GM23338 (cell line): ENCODE measurements around the gene POU1F1. TPM values are rescaled to one million over a fixed set of nuclear protein-coding genes. Genes with fewer than 3 reads are reported as not detected.

Source experiments
- ATAC-seq: fragments of 200-7000 bp; cut with Tn5 transposase; 3 replicates; pipeline ENCODE4 v1.9.1; 2020
- DNase-seq: peaks from one replicate; pipeline ENCODE4 v3.0.0-alpha.2; 2015; ENCODE audit warnings: low spot score
- H2AFZ ChIP-seq: fragments of 200-600 bp; sonication (generic); 2 replicates; pipeline ENCODE4 v1.8.0; 2016; ENCODE audit warnings: antibody characterized with exemption, mild to moderate bottlenecking, moderate library complexity
- H3F3A ChIP-seq: fragments of 200-600 bp; sonication (generic); replicated peaks from 2 replicates; pipeline ENCODE4 v1.8.0; 2017; ENCODE audit warnings: antibody characterized with exemption, mixed run types, low read depth
- H3K27ac ChIP-seq: fragments of 200-600 bp; sonication (generic); 2 replicates; pipeline ENCODE4 v1.6.1; 2016; ENCODE audit warnings: low read depth
- H3K27me3 ChIP-seq: fragments of 200-600 bp; sonication (generic); 2 replicates; pipeline ENCODE4 v1.8.0; 2016; ENCODE audit warnings: mild to moderate bottlenecking, mixed run types, moderate library complexity; ENCODE audit not compliant: insufficient read depth
- H3K36me3 ChIP-seq: fragments of 200-600 bp; sonication (generic); 2 replicates; pipeline ENCODE4 v1.8.0; 2016; ENCODE audit warnings: mild to moderate bottlenecking; ENCODE audit not compliant: insufficient read depth
- H3K4me1 ChIP-seq: fragments of 200-600 bp; sonication (generic); 2 replicates; pipeline ENCODE4 v1.8.0; 2016; ENCODE audit warnings: mild to moderate bottlenecking, moderate library complexity; ENCODE audit not compliant: insufficient read depth
- H3K4me2 ChIP-seq: fragments of 200-600 bp; sonication (generic); 2 replicates; pipeline ENCODE4 v1.7.1; 2017; ENCODE audit warnings: mixed run types
- H3K4me3 ChIP-seq: fragments of 200-600 bp; sonication (generic); 2 replicates; pipeline ENCODE4 v1.6.1; 2016; ENCODE audit warnings: mixed run types
- H3K79me2 ChIP-seq: fragments of 200-600 bp; sonication (generic); replicated peaks from 2 replicates; pipeline ENCODE4 v1.8.0; 2017; ENCODE audit warnings: mild to moderate bottlenecking; ENCODE audit not compliant: insufficient read depth
- H3K9me2 ChIP-seq: fragments of 200-600 bp; sonication (generic); 2 replicates; pipeline ENCODE4 v1.8.0; 2017; ENCODE audit not compliant: insufficient read depth
- H4K20me1 ChIP-seq: fragments of 200-600 bp; sonication (generic); replicated peaks from 2 replicates; pipeline ENCODE4 v1.8.0; 2017; ENCODE audit warnings: mild to moderate bottlenecking; ENCODE audit not compliant: insufficient read depth
- H3K27ac Mint-ChIP-seq: 2 replicates; pipeline ENCODE4 v1.8.0; 2020; ENCODE audit warnings: inconsistent platforms, mild to moderate bottlenecking, moderate library complexity, mixed read lengths
- H3K27me3 Mint-ChIP-seq: 3 replicates; pipeline ENCODE4 v1.8.0; 2022; ENCODE audit warnings: low read depth, mild to moderate bottlenecking, moderate library complexity, mixed read lengths, inconsistent platforms; ENCODE audit not compliant: insufficient read depth, poor library complexity
- H3K36me3 Mint-ChIP-seq: 3 replicates; pipeline ENCODE4 v1.8.0; 2021; ENCODE audit warnings: low read depth, mild to moderate bottlenecking, inconsistent platforms, moderate library complexity, mixed read lengths
- H3K4me1 Mint-ChIP-seq: 3 replicates; pipeline ENCODE4 v1.8.0; 2020; ENCODE audit warnings: mild to moderate bottlenecking, inconsistent platforms, mixed read lengths
- H3K4me3 Mint-ChIP-seq: 3 replicates; pipeline ENCODE4 v1.8.0; 2021; ENCODE audit warnings: moderate library complexity, mild to moderate bottlenecking, inconsistent platforms, mixed read lengths
- H3K9me3 Mint-ChIP-seq: 3 replicates; pipeline ENCODE4 v1.8.0; 2020; ENCODE audit warnings: moderate library complexity, mild to moderate bottlenecking, inconsistent platforms, mixed read lengths
- CREB1 ChIP-seq: fragments of 250-450 bp; sonication (Bioruptor Pico); IDR thresholded peaks from 2 replicates; pipeline ENCODE4 v1.5.0; 2020; ENCODE audit warnings: low read depth, mild to moderate bottlenecking, moderate library complexity
- EZH2 ChIP-seq: fragments of 200-600 bp; sonication (generic); IDR thresholded peaks from one replicate; pipeline ENCODE4 v1.8.0; 2017; ENCODE audit warnings: antibody characterized with exemption, mild to moderate bottlenecking, low read depth; ENCODE audit not compliant: unreplicated experiment
- JUNB ChIP-seq: IDR thresholded peaks from one replicate; pipeline ENCODE4 v1.6.1; 2016; ENCODE audit warnings: antibody characterized with exemption; ENCODE audit not compliant: unreplicated experiment
- NANOG ChIP-seq: IDR thresholded peaks from 2 replicates; pipeline ENCODE4 v1.6.1; 2016; ENCODE audit warnings: antibody characterized with exemption, borderline replicate concordance
- POLR2AphosphoS5 ChIP-seq: IDR thresholded peaks from 2 replicates; pipeline ENCODE4 v1.6.1; 2016; ENCODE audit warnings: antibody characterized with exemption, low read depth
- ZNF114 ChIP-seq: fragments of 250-450 bp; sonication (Bioruptor Pico); IDR thresholded peaks from 2 replicates; pipeline ENCODE4 v1.5.0; 2020; ENCODE audit warnings: mild to moderate bottlenecking, moderate library complexity
- ZNF331 ChIP-seq: fragments of 250-450 bp; sonication (Bioruptor Pico); IDR thresholded peaks from 2 replicates; pipeline ENCODE4 v1.5.0; 2020; ENCODE audit warnings: low read depth, mild to moderate bottlenecking, moderate library complexity
- polyA plus RNA-seq: library from polyadenylated mRNA; unstranded; fragments of >200 nt; fragmentation: Nextera tagmentation; extraction: Ambion mirVana; gene quantifications from 2 replicates; pipeline ENCODE4 v1.2.1, GENCODE V29; 2016
- total RNA-seq: library from RNA; depleted of rRNA; stranded (reverse); fragments of >200 nt; shearing (Covaris generic); gene quantifications from 2 replicates; pipeline ENCODE4 v1.2.3, GENCODE V29; 2014
- TF ChIP-seq, protein P1 (sequence below), 2 experiments: fragments of 200-600 bp in 1 of 2; sonication (generic) in 1 of 2; conservative IDR thresholded peaks; 2 replicates each; pipeline versions ENCODE4 v1.5.1 to v1.6.1; 2016 to 2017; ENCODE audit warnings: antibody characterized with exemption in 2 of 2, low read depth in 2 of 2, mild to moderate bottlenecking in 2 of 2, moderate library complexity in 1 of 2
- TF ChIP-seq, protein P2 (sequence below): IDR thresholded peaks from 2 replicates; pipeline ENCODE4 v1.6.1; 2016; ENCODE audit warnings: antibody characterized with exemption
- TF ChIP-seq, protein P3 (sequence below): IDR thresholded peaks from one replicate; pipeline ENCODE4 v1.6.1; 2018; ENCODE audit warnings: antibody characterized with exemption; ENCODE audit not compliant: unreplicated experiment

The POU1F1 gene
- total and polyA plus RNA-seq, 2 experiments from 2014 or later: not detected

DNA sequence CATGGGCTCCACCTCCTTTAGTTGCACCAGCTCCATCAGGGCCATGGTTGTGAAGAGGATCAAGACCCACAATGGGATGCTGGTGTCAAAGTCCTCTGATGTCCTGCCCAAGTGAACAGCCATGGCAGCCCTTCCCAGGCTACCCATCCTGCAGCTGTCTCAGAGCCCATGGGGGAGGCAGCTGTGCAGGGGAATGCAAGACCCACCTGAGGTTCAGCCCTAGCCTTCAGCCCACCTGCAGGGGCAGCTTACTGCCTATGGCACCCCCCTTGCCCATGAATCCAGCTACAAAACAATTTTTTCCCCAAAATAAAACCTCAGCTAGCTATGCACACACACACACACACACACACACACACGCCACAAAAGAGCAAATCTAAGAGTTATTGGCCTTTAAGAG, 48.2 kb upstream of the POU1F1 start:
- Histone ChIP-seq H3K36me3 (no peaks in the 10 kb centered on the region), H3K4me1 (no peaks in the 10 kb centered on the region), H2AFZ (no peak overlapping the region), H3F3A (no peaks in the 10 kb centered on the region), H3K27ac (no peak overlapping the region), H3K4me2 (no peak overlapping the region), H3K79me2 (no peaks in the 10 kb centered on the region), H3K27me3 (no peaks in the 10 kb centered on the region), H4K20me1 (no peaks in the 10 kb centered on the region), H3K9me2 (no peaks in the 10 kb centered on the region), H3K4me3 (no peak overlapping the region)
- no peak for ATAC-seq
- H3K4me3 Mint-ChIP-seq: no peak overlapping the region
- H3K27me3 Mint-ChIP-seq: peaks cover 2% of the 10 kb centered on the region
- no peak overlapping the region for H3K27ac Mint-ChIP-seq
- TF ChIP-seq, protein P1, sequence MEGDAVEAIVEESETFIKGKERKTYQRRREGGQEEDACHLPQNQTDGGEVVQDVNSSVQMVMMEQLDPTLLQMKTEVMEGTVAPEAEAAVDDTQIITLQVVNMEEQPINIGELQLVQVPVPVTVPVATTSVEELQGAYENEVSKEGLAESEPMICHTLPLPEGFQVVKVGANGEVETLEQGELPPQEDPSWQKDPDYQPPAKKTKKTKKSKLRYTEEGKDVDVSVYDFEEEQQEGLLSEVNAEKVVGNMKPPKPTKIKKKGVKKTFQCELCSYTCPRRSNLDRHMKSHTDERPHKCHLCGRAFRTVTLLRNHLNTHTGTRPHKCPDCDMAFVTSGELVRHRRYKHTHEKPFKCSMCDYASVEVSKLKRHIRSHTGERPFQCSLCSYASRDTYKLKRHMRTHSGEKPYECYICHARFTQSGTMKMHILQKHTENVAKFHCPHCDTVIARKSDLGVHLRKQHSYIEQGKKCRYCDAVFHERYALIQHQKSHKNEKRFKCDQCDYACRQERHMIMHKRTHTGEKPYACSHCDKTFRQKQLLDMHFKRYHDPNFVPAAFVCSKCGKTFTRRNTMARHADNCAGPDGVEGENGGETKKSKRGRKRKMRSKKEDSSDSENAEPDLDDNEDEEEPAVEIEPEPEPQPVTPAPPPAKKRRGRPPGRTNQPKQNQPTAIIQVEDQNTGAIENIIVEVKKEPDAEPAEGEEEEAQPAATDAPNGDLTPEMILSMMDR (conservative IDR thresholded peaks at IDR 0.05; ENCODE audit: low read depth in 2 of 2): no peak
- no peak for TF ChIP-seq ZNF331 (CRISPR knock-in tag)
- DNase-seq: no peak
- peaks cover 3% of the 10 kb centered on the region; the same call in 1 of the 3 replicates for H3K36me3 Mint-ChIP-seq
- H3K9me3 Mint-ChIP-seq: peaks cover 14% of the 10 kb centered on the region
- no peaks in the 10 kb centered on the region; the same call in 1 of the 3 replicates for H3K4me1 Mint-ChIP-seq

DNA sequence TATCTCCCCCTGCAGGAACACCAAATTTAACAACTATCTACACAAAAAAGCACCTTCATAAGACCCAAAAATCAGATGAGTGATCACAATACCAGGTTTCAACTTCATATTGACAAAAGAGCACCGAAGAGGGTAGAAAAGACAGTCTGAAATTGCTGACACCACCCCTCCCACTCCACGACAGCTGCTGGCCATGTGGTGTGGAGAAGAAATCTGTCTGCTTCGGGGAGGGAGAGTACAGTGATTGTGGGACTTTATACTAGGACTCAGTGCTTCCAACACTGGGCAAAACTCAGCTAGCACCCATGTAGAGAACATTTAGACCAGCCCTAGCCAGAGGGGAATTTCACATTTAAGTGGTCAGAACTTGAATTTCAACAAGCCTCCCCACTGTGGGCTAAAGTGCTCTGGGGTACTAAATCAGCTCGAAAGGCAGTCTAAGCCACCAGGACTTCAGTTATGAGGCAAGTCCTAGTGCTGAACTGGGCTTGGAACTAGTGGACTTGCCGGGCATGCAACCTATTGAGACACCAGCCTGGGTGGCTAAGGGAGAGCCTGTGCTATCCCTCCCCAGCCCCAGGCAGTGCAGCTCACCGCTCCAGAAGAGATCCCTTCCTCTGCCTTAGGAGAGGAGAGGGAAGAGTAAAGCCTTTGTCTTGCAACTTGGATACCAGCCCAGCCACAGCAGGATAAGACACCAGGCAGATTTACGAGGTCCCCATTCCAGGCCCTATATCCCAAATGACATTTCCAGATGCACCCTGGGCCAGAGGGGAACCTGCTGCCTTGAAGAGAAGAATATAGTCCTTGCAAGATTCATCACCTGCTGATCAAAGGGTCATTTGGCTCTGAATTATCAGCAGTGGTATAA, 44.6 kb upstream of the POU1F1 start:
- ATAC-seq: no peak
- Histone ChIP-seq H3K4me1 (no peaks in the 10 kb centered on the region), H3K27me3 (no peaks in the 10 kb centered on the region), H4K20me1 (no peaks in the 10 kb centered on the region), H3K9me2 (no peaks in the 10 kb centered on the region), H3K79me2 (no peaks in the 10 kb centered on the region), H3F3A (no peaks in the 10 kb centered on the region), H3K4me3 (no peak overlapping the region), H3K27ac (no peak overlapping the region), H2AFZ (peak overlapping the region; percentile 50; the same call in 1 of the 2 replicates), H3K4me2 (no peak overlapping the region), H3K36me3 (no peaks in the 10 kb centered on the region)
- no peak for DNase-seq
- H3K27ac Mint-ChIP-seq: no peak overlapping the region
- H3K9me3 Mint-ChIP-seq: peaks cover 13% of the 10 kb centered on the region
- no peaks in the 10 kb centered on the region; the same call in 1 of the 3 replicates for H3K4me1 Mint-ChIP-seq
- no peak overlapping the region for H3K4me3 Mint-ChIP-seq
- peaks cover 3% of the 10 kb centered on the region; the same call in 1 of the 3 replicates for H3K36me3 Mint-ChIP-seq
- H3K27me3 Mint-ChIP-seq: peaks cover 3% of the 10 kb centered on the region
- no peak for TF ChIP-seq EZH2
- TF ChIP-seq, protein P2, sequence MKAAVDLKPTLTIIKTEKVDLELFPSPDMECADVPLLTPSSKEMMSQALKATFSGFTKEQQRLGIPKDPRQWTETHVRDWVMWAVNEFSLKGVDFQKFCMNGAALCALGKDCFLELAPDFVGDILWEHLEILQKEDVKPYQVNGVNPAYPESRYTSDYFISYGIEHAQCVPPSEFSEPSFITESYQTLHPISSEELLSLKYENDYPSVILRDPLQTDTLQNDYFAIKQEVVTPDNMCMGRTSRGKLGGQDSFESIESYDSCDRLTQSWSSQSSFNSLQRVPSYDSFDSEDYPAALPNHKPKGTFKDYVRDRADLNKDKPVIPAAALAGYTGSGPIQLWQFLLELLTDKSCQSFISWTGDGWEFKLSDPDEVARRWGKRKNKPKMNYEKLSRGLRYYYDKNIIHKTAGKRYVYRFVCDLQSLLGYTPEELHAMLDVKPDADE: no peak
- no peak for TF ChIP-seq POLR2AphosphoS5
- no peak for TF ChIP-seq JUNB
- TF ChIP-seq, protein P1 (conservative IDR thresholded peaks at IDR 0.05; ENCODE audit: low read depth in 2 of 2): no peak
- TF ChIP-seq CREB1 (CRISPR knock-in tag): no peak
- TF ChIP-seq NANOG: no peak
- no peak for TF ChIP-seq ZNF331 (CRISPR knock-in tag)
- no peak for TF ChIP-seq ZNF114 (CRISPR knock-in tag)
- TF ChIP-seq, protein P3, sequence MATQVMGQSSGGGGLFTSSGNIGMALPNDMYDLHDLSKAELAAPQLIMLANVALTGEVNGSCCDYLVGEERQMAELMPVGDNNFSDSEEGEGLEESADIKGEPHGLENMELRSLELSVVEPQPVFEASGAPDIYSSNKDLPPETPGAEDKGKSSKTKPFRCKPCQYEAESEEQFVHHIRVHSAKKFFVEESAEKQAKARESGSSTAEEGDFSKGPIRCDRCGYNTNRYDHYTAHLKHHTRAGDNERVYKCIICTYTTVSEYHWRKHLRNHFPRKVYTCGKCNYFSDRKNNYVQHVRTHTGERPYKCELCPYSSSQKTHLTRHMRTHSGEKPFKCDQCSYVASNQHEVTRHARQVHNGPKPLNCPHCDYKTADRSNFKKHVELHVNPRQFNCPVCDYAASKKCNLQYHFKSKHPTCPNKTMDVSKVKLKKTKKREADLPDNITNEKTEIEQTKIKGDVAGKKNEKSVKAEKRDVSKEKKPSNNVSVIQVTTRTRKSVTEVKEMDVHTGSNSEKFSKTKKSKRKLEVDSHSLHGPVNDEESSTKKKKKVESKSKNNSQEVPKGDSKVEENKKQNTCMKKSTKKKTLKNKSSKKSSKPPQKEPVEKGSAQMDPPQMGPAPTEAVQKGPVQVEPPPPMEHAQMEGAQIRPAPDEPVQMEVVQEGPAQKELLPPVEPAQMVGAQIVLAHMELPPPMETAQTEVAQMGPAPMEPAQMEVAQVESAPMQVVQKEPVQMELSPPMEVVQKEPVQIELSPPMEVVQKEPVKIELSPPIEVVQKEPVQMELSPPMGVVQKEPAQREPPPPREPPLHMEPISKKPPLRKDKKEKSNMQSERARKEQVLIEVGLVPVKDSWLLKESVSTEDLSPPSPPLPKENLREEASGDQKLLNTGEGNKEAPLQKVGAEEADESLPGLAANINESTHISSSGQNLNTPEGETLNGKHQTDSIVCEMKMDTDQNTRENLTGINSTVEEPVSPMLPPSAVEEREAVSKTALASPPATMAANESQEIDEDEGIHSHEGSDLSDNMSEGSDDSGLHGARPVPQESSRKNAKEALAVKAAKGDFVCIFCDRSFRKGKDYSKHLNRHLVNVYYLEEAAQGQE: no peak
